Endothelial cell (in vitro differentiated cells): ENCODE data around the gene PPP1R37. TPM values are rescaled to one million over a fixed set of nuclear protein-coding genes. Genes with fewer than 3 reads are reported as not detected.

Source experiments
- DNase-seq: peaks from one replicate; pipeline ENCODE4 v3.0.0; 2021; ENCODE audit warnings: low spot score
- H3K27ac Mint-ChIP-seq: one replicate; pipeline ENCODE4 v1.8.0; 2021; ENCODE audit warnings: mixed read lengths, inconsistent platforms; ENCODE audit not compliant: unreplicated experiment
- H3K27me3 Mint-ChIP-seq: one replicate; pipeline ENCODE4 v1.8.0; 2021; ENCODE audit warnings: mild to moderate bottlenecking, moderate library complexity, mixed read lengths, inconsistent platforms; ENCODE audit not compliant: unreplicated experiment
- H3K36me3 Mint-ChIP-seq: one replicate; pipeline ENCODE4 v1.8.0; 2021; ENCODE audit warnings: mild to moderate bottlenecking, low read depth, mixed read lengths, inconsistent platforms; ENCODE audit not compliant: unreplicated experiment
- H3K4me1 Mint-ChIP-seq: one replicate; pipeline ENCODE4 v1.8.0; 2021; ENCODE audit warnings: mild to moderate bottlenecking, mixed read lengths, inconsistent platforms; ENCODE audit not compliant: unreplicated experiment
- H3K4me3 Mint-ChIP-seq: one replicate; pipeline ENCODE4 v1.8.0; 2021; ENCODE audit warnings: mild to moderate bottlenecking, mixed read lengths, inconsistent platforms; ENCODE audit not compliant: unreplicated experiment
- H3K9me3 Mint-ChIP-seq: one replicate; pipeline ENCODE4 v1.8.0; 2021; ENCODE audit warnings: mixed read lengths, inconsistent platforms; ENCODE audit not compliant: unreplicated experiment
- CTCF ChIP-seq: fragments of 200-600 bp; sonication (generic); IDR thresholded peaks from one replicate; pipeline ENCODE4 v1.5.0; 2021; ENCODE audit warnings: antibody characterized with exemption; ENCODE audit not compliant: unreplicated experiment
- total RNA-seq: library from RNA; stranded (reverse); fragmentation: NEBNext Ultra II Directional; extraction: Animal tissue kit (Norgen Biotek cat#: 25700); gene quantifications from one replicate; pipeline ENCODE4 v1.2.1, GENCODE V29; 2021; ENCODE audit not compliant: unreplicated experiment

PPP1R37 gene
- total RNA-seq, 1 donor from 2014 or later, result 34.7 TPM

GRCh38 chr19:45071545-45071938 lies 21.4 kb upstream of the PPP1R37 start:
- Mint-ChIP-seq H3K36me3 (peaks cover 19% of the 10 kb centered on the region), H3K4me3 (no peak overlapping the region), H3K4me1 (no peaks in the 10 kb centered on the region), H3K27ac (no peak overlapping the region), H3K9me3 (no peaks in the 10 kb centered on the region), H3K27me3 (peaks cover 3% of the 10 kb centered on the region)
- no peak for TF ChIP-seq CTCF
- DNase-seq, result no peak

DNA sequence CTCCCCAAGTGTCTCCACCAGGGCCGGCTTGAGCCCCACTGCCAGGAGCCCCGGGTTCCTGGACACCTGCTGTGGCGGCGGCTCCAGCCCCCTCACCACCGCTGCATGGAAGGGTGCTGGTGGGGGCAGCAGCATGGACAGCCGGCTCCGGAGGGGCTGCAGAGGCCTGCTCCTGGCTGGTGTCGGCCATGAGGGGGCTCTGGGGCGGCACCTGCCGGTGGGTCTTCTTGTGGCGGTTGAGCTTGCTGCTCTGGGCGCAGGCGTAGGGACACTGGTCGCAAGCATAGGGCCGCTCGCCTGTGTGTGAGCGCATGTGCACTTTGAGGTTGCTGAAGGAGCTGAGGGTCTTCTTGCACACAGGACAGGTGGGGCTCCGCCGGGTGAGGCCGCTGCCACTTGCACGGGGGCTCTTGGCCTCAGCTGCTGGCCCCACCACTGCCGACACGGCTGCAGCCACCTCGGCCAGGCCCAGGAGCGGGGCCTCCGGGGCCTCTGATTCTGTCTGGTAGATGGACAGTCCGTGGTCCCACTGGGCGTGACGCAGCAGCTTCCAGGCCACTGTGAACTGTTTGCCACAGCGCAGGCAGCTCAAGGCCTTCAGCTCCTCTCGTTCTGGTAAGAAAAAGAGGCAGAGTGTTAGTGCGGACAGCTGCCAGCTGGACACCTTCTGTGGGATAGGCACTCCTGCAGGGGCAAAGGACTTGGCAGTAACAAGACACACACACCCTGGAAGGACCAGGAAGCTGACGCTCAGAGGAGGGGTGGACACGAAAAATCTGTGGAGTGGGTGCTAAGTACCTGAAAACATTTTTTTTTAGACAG lies 20.8 kb upstream of the PPP1R37 start:
- no peak overlapping the region for H3K27ac Mint-ChIP-seq
- peaks cover 14% of the 10 kb centered on the region for H3K36me3 Mint-ChIP-seq
- no peak for DNase-seq
- no peaks in the 10 kb centered on the region for H3K9me3 Mint-ChIP-seq
- peaks cover 4% of the 10 kb centered on the region for H3K4me1 Mint-ChIP-seq
- TF ChIP-seq CTCF, result no peak
- H3K4me3 Mint-ChIP-seq, result no peak overlapping the region
- peaks cover 10% of the 10 kb centered on the region for H3K27me3 Mint-ChIP-seq

DNA sequence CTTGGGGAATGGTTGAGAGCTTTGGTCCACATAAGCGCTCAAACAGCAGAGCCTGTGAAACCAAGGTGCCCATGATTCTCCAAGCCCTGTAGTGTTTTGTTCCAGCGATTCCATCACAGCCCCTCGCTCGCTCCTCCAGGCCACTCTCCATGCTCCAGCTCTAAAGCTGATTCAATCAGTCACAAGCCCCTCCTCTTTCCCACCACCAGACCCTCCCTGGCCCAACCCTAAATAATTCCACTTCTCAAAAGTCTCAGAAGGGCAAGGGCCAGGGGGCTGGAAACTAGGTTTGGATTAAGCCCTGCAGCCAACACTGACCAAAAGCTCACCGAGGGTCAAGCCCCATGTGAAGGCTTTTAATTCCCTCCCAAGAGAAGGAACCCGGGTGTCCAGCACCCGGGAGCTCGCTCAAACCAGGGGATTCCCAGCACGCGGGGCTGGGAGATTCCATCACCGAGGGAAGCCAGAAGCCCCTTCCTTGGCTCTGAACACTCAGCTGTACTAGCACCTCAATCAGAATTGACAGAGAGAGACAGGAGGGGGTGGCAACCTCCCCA lies 18.2 kb upstream of the PPP1R37 start:
- TF ChIP-seq CTCF, result no peak
- Mint-ChIP-seq H3K9me3 (no peaks in the 10 kb centered on the region), H3K27me3 (peaks cover 11% of the 10 kb centered on the region), H3K27ac (no peak overlapping the region), H3K4me1 (peaks cover 5% of the 10 kb centered on the region), H3K36me3 (peaks cover 8% of the 10 kb centered on the region), H3K4me3 (no peak overlapping the region)
- no peak for DNase-seq

DNA sequence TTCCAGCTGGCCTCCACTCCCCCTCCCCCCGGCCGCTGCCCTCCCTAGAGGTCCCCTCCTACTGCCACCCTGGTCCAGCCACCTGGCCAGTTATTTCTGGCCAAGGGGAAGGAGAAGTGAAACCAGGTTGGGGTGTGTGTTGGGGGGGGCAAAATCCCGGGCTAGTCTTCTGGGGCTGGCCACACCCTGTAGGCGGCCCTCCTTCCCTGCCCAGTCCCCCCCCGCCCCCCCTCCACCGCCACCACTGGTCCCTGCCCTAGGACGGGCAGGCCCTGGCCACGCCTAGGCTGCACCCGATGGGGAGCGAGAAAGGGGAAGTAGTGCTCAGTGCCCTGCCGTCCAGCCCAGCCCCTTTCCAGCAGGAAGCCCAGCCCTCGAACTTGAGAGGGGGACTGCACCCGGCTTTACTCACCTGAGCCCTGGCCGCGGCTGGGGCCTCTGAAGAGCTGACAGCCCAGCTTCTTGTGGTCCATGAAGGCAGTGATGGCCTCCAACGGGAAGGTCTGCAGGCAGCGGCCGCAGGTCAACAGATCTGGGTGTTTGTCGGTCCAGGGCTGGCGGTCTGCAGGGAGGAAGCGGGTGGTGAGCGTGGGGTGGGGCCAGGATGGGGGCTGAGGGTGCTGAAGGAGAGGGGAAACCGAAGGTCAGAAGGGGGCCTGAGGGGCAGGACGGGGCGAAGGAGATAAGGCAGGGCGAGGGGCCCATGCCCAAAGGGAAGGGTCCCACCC lies 17.5 kb upstream of the PPP1R37 start:
- no peak overlapping the region for H3K27ac Mint-ChIP-seq
- no peak for DNase-seq
- H3K4me1 Mint-ChIP-seq, result peaks cover 8% of the 10 kb centered on the region
- H3K27me3 Mint-ChIP-seq, result peaks cover 11% of the 10 kb centered on the region
- no peak for TF ChIP-seq CTCF
- no peaks in the 10 kb centered on the region for H3K9me3 Mint-ChIP-seq
- H3K4me3 Mint-ChIP-seq, result no peak overlapping the region
- peaks cover 1% of the 10 kb centered on the region for H3K36me3 Mint-ChIP-seq
